Glomerular visceral epithelial cell (primary cell): ENCODE results near the gene GPR176.

Experiments used
- DNase-seq: peaks from one replicate; pipeline ENCODE4 v3.0.0-alpha.2; 2016; ENCODE audit errors: extremely low spot score

Gene GPR176

GRCh38 chr15:39782441-39783138, 137.5 kb downstream of the GPR176 start, which contains the start of gene FSIP1:
TSS of gene FSIP1 (minus strand) at chr15:39782841. CDS start at chr15:39776524, 6,317 bp downstream.
- peak; percentile 96 for DNase-seq

- DNase-seq: no peak
Observed at GRCh38 chr15:39781967-39782302, 138.1 kb downstream of the GPR176 start.

GRCh38 chr15:39781147-39781966, 138.7 kb downstream of the GPR176 start:
- no peak for DNase-seq

- no peak for DNase-seq
Observed at GRCh38 chr15:39778021-39778420, 142.0 kb downstream of the GPR176 start.

- no peak for DNase-seq
Observed at GRCh38 chr15:39777496-39777895, 142.6 kb downstream of the GPR176 start.

GRCh38 chr15:39776068-39776467, 144.0 kb downstream of the GPR176 start:
- no peak for DNase-seq

GRCh38 chr15:39774688-39775267, 145.3 kb downstream of the GPR176 start:
- no peak for DNase-seq

GRCh38 chr15:39770748-39771689, 149.0 kb downstream of the GPR176 start:
- no peak for DNase-seq

- no peak for DNase-seq
Observed at GRCh38 chr15:39767921-39768320, 152.1 kb downstream of the GPR176 start.

GRCh38 chr15:39761006-39761405, 159.1 kb downstream of the GPR176 start:
- DNase-seq: no peak

GRCh38 chr15:39756806-39757522, 163.1 kb downstream of the GPR176 start:
- DNase-seq: peak; percentile 55

GRCh38 chr15:39752991-39753390, 167.1 kb downstream of the GPR176 start:
- DNase-seq: no peak

GRCh38 chr15:39752246-39752645, 167.8 kb downstream of the GPR176 start:
- no peak for DNase-seq
